Calu3 (cell line): Measurements from ENCODE around the gene NHLH2. TPM values are rescaled to one million over a fixed set of nuclear protein-coding genes. Genes with fewer than 3 reads are reported as not detected.

Experiments
- BruUV-seq: library from RNA; stranded (reverse); fragments of 400-500 nt; replicated peaks from 2 replicates; lab custom pipeline; 2021; lab: Mats Ljungman, UMichigan
- CTCF ChIA-PET: fragments of 300-600 bp; sonication (Branson Sonifier 250); formaldehyde crosslinking; loops from one replicate; lab custom pipeline; 2022; ENCODE audit warnings: antibody characterized with exemption; lab: Charles Lee
- DNase-seq: peaks from one replicate; pipeline ENCODE4 v3.0.0; 2022
- H3K27ac Mint-ChIP-seq: one replicate; pipeline ENCODE4 v1.8.0; 2022; ENCODE audit warnings: mixed read lengths; ENCODE audit not compliant: unreplicated experiment
- H3K27me3 Mint-ChIP-seq: one replicate; pipeline ENCODE4 v1.8.0; 2022; ENCODE audit warnings: mixed read lengths; ENCODE audit not compliant: unreplicated experiment
- H3K36me3 Mint-ChIP-seq: one replicate; pipeline ENCODE4 v1.8.0; 2022; ENCODE audit warnings: mild to moderate bottlenecking, moderate library complexity, mixed read lengths; ENCODE audit not compliant: insufficient read depth, unreplicated experiment
- H3K4me1 Mint-ChIP-seq: one replicate; pipeline ENCODE4 v1.8.0; 2022; ENCODE audit warnings: mild to moderate bottlenecking, low read depth, mixed read lengths; ENCODE audit not compliant: unreplicated experiment
- H3K4me3 Mint-ChIP-seq: one replicate; pipeline ENCODE4 v1.8.0; 2022; ENCODE audit warnings: mild to moderate bottlenecking, low read depth, moderate library complexity, mixed read lengths; ENCODE audit not compliant: unreplicated experiment
- H3K9me3 Mint-ChIP-seq: one replicate; pipeline ENCODE4 v1.8.0; 2022; ENCODE audit warnings: low read depth, mixed read lengths; ENCODE audit not compliant: unreplicated experiment
- intact Hi-C: fragments of 100-400 bp; cut with micrococcal nuclease; formaldehyde crosslinking; loops from one replicate; pipeline ENCODE4 v1.10.0; 2022; ENCODE audit not compliant: unreplicated experiment
- total RNA-seq: library from RNA; stranded (reverse); gene quantifications from 2 replicates; pipeline ENCODE4 v1.2.3, GENCODE V29; 2022
- TF ChIP-seq, protein P1 (sequence below): fragments of 200-600 bp; IDR thresholded peaks from one replicate; pipeline ENCODE4 v1.8.0; 2022; ENCODE audit warnings: antibody characterized with exemption; ENCODE audit not compliant: unreplicated experiment

Gene NHLH2
- total RNA-seq, 1 experiment from 2014 or later, result not detected

DNA sequence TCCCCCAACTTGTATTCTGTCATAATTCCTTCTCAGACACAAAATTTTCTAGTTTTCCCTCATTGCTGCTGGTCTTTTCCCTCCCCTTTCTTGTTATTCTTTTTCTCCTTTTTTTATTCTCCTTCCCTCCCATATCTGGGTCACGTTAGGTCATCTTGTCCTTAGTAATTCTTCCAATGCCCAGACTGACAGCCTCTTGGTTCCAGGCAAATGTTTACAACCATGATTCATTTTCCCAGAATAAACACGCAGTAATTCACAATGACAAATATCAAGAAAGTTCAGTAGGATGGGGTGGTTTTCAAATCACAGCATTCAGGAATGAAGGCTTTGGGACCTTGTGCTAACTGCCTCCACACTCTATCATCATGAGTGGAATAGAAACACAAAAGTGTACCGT is 25.2 kb downstream of the NHLH2 start:
- no peaks in the 10 kb centered on the region for H3K27me3 Mint-ChIP-seq
- H3K9me3 Mint-ChIP-seq, result no peaks in the 10 kb centered on the region
- CTCF ChIA-PET, result interaction anchor here (0.7 kb wide), 1 partner anchor 1110 kb away, joined by 4 read pairs; no protein-coding TSS in a partner anchor
- no peak overlapping the region for H3K4me3 Mint-ChIP-seq
- H3K36me3 Mint-ChIP-seq, result no peaks in the 10 kb centered on the region
- no peak for DNase-seq
- intact Hi-C loops, result no loop called here
- H3K27ac Mint-ChIP-seq, result no peak overlapping the region
- TF ChIP-seq, protein P1, sequence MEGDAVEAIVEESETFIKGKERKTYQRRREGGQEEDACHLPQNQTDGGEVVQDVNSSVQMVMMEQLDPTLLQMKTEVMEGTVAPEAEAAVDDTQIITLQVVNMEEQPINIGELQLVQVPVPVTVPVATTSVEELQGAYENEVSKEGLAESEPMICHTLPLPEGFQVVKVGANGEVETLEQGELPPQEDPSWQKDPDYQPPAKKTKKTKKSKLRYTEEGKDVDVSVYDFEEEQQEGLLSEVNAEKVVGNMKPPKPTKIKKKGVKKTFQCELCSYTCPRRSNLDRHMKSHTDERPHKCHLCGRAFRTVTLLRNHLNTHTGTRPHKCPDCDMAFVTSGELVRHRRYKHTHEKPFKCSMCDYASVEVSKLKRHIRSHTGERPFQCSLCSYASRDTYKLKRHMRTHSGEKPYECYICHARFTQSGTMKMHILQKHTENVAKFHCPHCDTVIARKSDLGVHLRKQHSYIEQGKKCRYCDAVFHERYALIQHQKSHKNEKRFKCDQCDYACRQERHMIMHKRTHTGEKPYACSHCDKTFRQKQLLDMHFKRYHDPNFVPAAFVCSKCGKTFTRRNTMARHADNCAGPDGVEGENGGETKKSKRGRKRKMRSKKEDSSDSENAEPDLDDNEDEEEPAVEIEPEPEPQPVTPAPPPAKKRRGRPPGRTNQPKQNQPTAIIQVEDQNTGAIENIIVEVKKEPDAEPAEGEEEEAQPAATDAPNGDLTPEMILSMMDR, result no peak
- peaks cover 4% of the 10 kb centered on the region for H3K4me1 Mint-ChIP-seq
- no TSS peak for BruUV-seq

DNA sequence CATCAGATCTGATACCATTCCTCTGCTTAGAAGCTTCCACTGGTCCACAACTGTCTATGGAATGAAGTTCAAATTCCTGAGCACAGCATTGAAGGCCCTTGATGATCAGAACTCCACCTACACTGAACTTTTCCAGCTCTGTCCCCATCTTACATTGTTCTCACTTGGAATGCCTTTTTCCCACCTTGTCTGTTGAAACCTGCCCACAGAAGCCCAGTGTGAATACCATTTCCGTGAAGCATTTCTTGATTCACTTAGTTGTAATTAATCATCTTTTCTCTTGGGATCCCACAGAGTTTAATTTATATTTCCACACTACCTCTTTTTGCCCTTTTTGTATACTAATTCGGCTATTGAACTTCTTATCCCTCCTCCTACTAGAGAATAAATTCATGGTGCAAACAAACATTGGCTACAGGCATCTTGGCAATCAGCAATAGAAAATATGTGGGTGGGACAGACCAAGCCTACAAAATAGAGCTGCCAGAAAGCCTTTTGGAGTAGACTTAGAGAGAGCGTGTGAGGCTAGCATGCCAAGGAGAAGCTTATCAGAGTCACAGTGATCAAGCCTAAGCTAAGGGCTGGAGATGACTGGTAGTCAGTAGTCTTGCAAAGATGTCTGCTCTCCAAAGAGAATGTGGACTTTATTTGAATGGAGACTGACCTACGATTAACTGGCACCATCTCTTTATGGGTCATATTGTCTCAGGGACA is 26.1 kb downstream of the NHLH2 start:
- Mint-ChIP-seq H3K27me3 (no peaks in the 10 kb centered on the region), H3K9me3 (no peaks in the 10 kb centered on the region), H3K4me3 (no peak overlapping the region), H3K36me3 (no peaks in the 10 kb centered on the region), H3K4me1 (peaks cover 8% of the 10 kb centered on the region), H3K27ac (no peak overlapping the region)
- intact Hi-C loops, result no loop called here
- DNase-seq, result no peak
- TF ChIP-seq, protein P1, result no peak
- CTCF ChIA-PET, result no interaction called here
- no TSS peak for BruUV-seq

DNA sequence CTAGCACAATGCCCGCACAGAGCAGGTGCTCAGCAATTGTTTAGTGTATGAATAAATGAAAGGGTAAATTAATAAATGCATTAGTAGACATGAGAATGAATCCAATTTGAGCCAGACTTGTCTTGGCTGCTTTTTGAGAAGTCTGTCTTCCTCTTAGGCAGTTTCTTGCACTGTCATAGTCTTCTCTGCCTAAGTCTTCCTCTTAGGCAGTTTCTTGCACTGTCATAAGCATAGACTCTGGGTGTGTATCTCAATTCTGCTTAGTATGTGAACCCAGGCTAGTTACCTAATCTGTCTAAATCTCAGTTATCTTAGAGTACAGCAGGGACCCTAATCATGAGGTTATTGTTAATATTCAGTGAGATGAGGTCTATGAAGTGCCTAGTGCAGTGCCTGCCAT is 27.2 kb downstream of the NHLH2 start:
- Mint-ChIP-seq H3K9me3 (no peaks in the 10 kb centered on the region), H3K27me3 (no peaks in the 10 kb centered on the region), H3K27ac (no peak overlapping the region), H3K36me3 (no peaks in the 10 kb centered on the region), H3K4me1 (peaks cover 8% of the 10 kb centered on the region), H3K4me3 (no peak overlapping the region)
- BruUV-seq, result no TSS peak
- intact Hi-C loops, result no loop called here
- TF ChIP-seq, protein P1, result no peak
- DNase-seq, result no peak
- CTCF ChIA-PET, result no interaction called here

DNA sequence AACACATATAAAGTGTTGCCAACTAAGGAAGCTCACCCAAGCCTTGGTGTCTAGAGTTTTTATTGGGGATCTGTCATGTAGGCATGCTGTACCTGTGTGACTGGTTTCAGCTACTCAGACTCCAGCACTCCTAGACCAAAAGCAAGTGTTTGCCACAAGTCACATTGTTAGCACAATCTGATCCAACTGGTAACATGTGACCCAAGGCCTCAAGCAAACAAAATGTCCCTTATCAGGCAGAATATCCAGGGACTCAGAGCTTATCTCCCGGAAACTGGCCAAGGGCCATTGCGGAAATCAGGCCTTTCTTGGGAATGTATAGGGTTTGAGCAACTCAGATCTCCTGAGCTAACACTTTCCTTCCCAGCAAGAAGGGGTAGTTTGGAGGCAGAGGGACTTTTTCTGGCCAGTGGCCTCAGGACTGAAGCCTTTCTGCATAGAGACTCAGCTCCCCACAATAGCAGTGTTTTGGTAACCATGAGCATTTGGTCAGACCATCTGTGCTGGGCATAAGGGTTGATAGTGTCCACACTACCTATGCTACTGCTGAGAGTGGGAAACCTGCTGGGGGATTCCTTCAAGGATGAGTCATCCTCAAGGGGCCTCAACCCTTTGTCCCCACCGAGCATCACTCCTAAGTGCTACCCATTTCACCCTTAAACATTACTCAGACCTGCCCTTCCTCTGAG is 29.6 kb downstream of the NHLH2 start:
- BruUV-seq, result no TSS peak
- H3K27me3 Mint-ChIP-seq, result no peaks in the 10 kb centered on the region
- peak; percentile 31 for DNase-seq
- H3K36me3 Mint-ChIP-seq, result no peaks in the 10 kb centered on the region
- H3K9me3 Mint-ChIP-seq, result no peaks in the 10 kb centered on the region
- H3K4me3 Mint-ChIP-seq, result no peak overlapping the region
- CTCF ChIA-PET, result interaction anchor here (2.2 kb wide), 1 partner anchor 170 kb away, joined by 9 read pairs; no protein-coding TSS in a partner anchor
- no peak overlapping the region for H3K27ac Mint-ChIP-seq
- TF ChIP-seq, protein P1, result no peak
- intact Hi-C loops, result no loop called here
- peaks cover 14% of the 10 kb centered on the region for H3K4me1 Mint-ChIP-seq
